ENCODE data around the gene CIITA. TPM values are rescaled to one million over a fixed set of nuclear protein-coding genes. Genes with fewer than 3 reads are reported as not detected.

The CIITA gene
- total RNA-seq, 2 donors from 2014 or later = 6.5 to 6.6 TPM

- DNase-seq (peak in 1 of 4 donors; percentile 44), ATAC-seq (no peak)
- H3K36me3 ChIP-seq (replicated peaks in 1 of 2; ENCODE audit: insufficient read depth in 1 of 2, low read depth in 2 of 2) = no peaks in the 10 kb centered on the region
- intact Hi-C loops (cut with DNase I) = no loop called here
- TF ChIP-seq CTCF (IDR thresholded peaks at IDR 0.05) = no peak
- TF ChIP-seq POLR2A (IDR thresholded peaks at IDR 0.05) = no peak
- no peak overlapping the region for H3K4me3 ChIP-seq
- whole genome bisulfite sequencing, 2 donors = 56 to 67% methylated on average over 10 of the region's 10 CpGs
- H3K27ac ChIP-seq = no peak overlapping the region
- no peaks in the 10 kb centered on the region for H3K27me3 ChIP-seq
- H3K9me3 ChIP-seq = no peaks in the 10 kb centered on the region
- no peaks in the 10 kb centered on the region for H3K4me1 ChIP-seq
These were observed 11.4 kb downstream of the CIITA start for GRCh38 chr16:10888320-10888937.

- Histone ChIP-seq H3K27me3 (no peaks in the 10 kb centered on the region), H3K9me3 (no peaks in the 10 kb centered on the region), H3K4me1 (no peaks in the 10 kb centered on the region), H3K27ac (no peak overlapping the region), H3K36me3 (replicated peaks in 1 of 2; ENCODE audit: insufficient read depth in 1 of 2, low read depth in 2 of 2) (no peaks in the 10 kb centered on the region), H3K4me3 (no peak overlapping the region)
- DNase-seq (no peak), ATAC-seq (no peak)
- intact Hi-C loops (cut with DNase I) = no loop called here
- TF ChIP-seq CTCF (IDR thresholded peaks at IDR 0.05) = no peak
- no peak for TF ChIP-seq POLR2A (IDR thresholded peaks at IDR 0.05)
- 50 to 69% methylated on average over 1 to 4 of the region's 4 CpGs for WGBS, 2 donors
These were observed 12.9 kb downstream of the CIITA start for GRCh38 chr16:10889855-10890254.

GRCh38 chr16:10892782-10893318, 15.8 kb downstream of the CIITA start:
- H3K4me3 ChIP-seq = no peak overlapping the region
- no peak overlapping the region for H3K27ac ChIP-seq
- H3K4me1 ChIP-seq = no peaks in the 10 kb centered on the region
- intact Hi-C loops (cut with DNase I) = no loop called here
- ATAC-seq (no peak), DNase-seq (no peak)
- TF ChIP-seq CTCF (IDR thresholded peaks at IDR 0.05) (no peak), POLR2A (IDR thresholded peaks at IDR 0.05) (no peak)
- WGBS, 2 donors = 87 to 90% methylated on average over 5 of the region's 5 CpGs
- H3K9me3 ChIP-seq = no peaks in the 10 kb centered on the region
- H3K36me3 ChIP-seq (replicated peaks in 1 of 2; ENCODE audit: insufficient read depth in 1 of 2, low read depth in 2 of 2) = no peaks in the 10 kb centered on the region
- no peaks in the 10 kb centered on the region for H3K27me3 ChIP-seq

GRCh38 chr16:10895053-10895946, 18.3 kb downstream of the CIITA start:
- H3K4me1 ChIP-seq = no peaks in the 10 kb centered on the region
- intact Hi-C loops (cut with DNase I) = no loop called here
- no peak for TF ChIP-seq POLR2A (IDR thresholded peaks at IDR 0.05)
- TF ChIP-seq CTCF (IDR thresholded peaks at IDR 0.05) = no peak
- DNase-seq (peak in 1 of 4 donors; percentile 28), ATAC-seq (no peak)
- no peaks in the 10 kb centered on the region for H3K9me3 ChIP-seq
- H3K36me3 ChIP-seq (replicated peaks in 1 of 2; ENCODE audit: insufficient read depth in 1 of 2, low read depth in 2 of 2) = no peaks in the 10 kb centered on the region
- H3K4me3 ChIP-seq = no peak overlapping the region
- 33 to 46% methylated on average over 14 to 17 of the region's 17 CpGs for WGBS, 2 donors
- H3K27ac ChIP-seq = no peak overlapping the region
- no peaks in the 10 kb centered on the region for H3K27me3 ChIP-seq
